ENCODE results near the gene GPI. TPM values are rescaled to one million over a fixed set of nuclear protein-coding genes. Genes with fewer than 3 reads are reported as not detected.
"Not testable (repeated sequence)": the region's sequence is repeated elsewhere in the genome, so short reads cannot be mapped to it uniquely, and the experiment has no call there.

The GPI gene
- total RNA-seq, 1 donor, result 81.3 TPM

DNA sequence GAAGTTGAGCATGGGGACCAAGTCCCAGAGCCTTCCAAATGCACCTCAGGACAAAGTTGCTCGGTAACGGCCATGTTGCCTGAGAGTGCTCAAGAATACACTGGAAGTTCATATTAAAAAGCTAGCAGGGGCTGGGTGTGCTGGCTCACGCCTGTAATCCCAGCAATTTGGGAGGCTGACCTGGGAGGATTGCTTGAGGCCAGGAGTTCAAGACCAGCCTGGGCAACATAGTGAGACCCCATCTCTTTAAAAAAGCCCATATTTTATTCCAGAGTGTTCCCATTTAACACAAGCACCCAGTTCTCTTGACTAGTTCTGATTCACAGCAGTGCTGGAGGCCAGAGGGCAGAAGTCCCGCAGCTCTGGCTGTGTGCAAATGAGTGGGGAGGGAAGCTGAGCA is 8.1 kb upstream of the GPI start:
- no peaks in the 10 kb centered on the region for H3K27me3 ChIP-seq (ENCODE audit: insufficient read depth, low read length)
- no peak overlapping the region for H3K4me3 ChIP-seq (ENCODE audit: low read length)
- no peaks in the 10 kb centered on the region for H3K9me3 ChIP-seq (ENCODE audit: low read depth, low read length)
- H3K4me1 ChIP-seq (ENCODE audit: insufficient read depth, low read length), result peaks cover 14% of the 10 kb centered on the region

GRCh38 chr19:34357431-34357830 is 7.6 kb upstream of the GPI start:
- no peak overlapping the region for H3K4me3 ChIP-seq (ENCODE audit: low read length)
- no peaks in the 10 kb centered on the region for H3K27me3 ChIP-seq (ENCODE audit: insufficient read depth, low read length)
- H3K4me1 ChIP-seq (ENCODE audit: insufficient read depth, low read length), result peaks cover 14% of the 10 kb centered on the region
- H3K9me3 ChIP-seq (ENCODE audit: low read depth, low read length), result no peaks in the 10 kb centered on the region

GRCh38 chr19:34359140-34359953 is 5.6 kb upstream of the GPI start:
- Histone ChIP-seq H3K9me3 (ENCODE audit: low read depth, low read length) (no peaks in the 10 kb centered on the region), H3K4me1 (ENCODE audit: insufficient read depth, low read length) (peaks cover 15% of the 10 kb centered on the region), H3K4me3 (ENCODE audit: low read length) (peak overlapping the region; percentile 31), H3K27me3 (ENCODE audit: insufficient read depth, low read length) (no peaks in the 10 kb centered on the region)

DNA sequence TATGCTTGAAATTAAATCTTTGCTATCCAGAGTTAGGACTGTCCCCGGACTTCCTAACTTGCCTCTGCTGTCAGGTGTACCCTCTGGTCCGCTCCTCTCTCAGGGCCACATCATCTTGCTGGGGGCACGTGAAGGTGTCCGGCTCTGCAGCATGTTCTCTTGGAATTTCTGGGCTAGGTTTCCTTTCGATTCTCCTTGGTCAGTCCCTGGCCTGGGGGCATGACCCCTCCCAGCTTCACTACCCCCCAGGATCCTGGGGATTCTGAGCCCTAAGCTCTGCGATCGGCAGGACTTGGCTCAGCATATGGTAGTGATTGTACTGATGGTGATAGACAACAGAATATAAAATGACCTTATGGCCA is 5.1 kb upstream of the GPI start:
- Histone ChIP-seq H3K9me3 (ENCODE audit: low read depth, low read length) (no peaks in the 10 kb centered on the region), H3K4me3 (ENCODE audit: low read length) (no peak overlapping the region), H3K27me3 (ENCODE audit: insufficient read depth, low read length) (no peaks in the 10 kb centered on the region), H3K4me1 (ENCODE audit: insufficient read depth, low read length) (peaks cover 19% of the 10 kb centered on the region)

GRCh38 chr19:34360354-34360909 is 4.6 kb upstream of the GPI start:
- no peaks in the 10 kb centered on the region for H3K9me3 ChIP-seq (ENCODE audit: low read depth, low read length)
- H3K4me1 ChIP-seq (ENCODE audit: insufficient read depth, low read length), result peaks cover 19% of the 10 kb centered on the region
- H3K4me3 ChIP-seq (ENCODE audit: low read length), result no peak overlapping the region
- no peaks in the 10 kb centered on the region for H3K27me3 ChIP-seq (ENCODE audit: insufficient read depth, low read length)

- H3K27me3 ChIP-seq (ENCODE audit: insufficient read depth, low read length), result no peaks in the 10 kb centered on the region
- H3K9me3 ChIP-seq (ENCODE audit: low read depth, low read length), result no peaks in the 10 kb centered on the region
- peaks cover 41% of the 10 kb centered on the region for H3K4me1 ChIP-seq (ENCODE audit: insufficient read depth, low read length)
- H3K4me3 ChIP-seq (ENCODE audit: low read length), result no peak overlapping the region
Measured at GRCh38 chr19:34362679-34363069, 2.3 kb upstream of the GPI start.

GRCh38 chr19:34363094-34363493 is 1.9 kb upstream of the GPI start:
- Histone ChIP-seq H3K27me3 (ENCODE audit: insufficient read depth, low read length) (no peaks in the 10 kb centered on the region), H3K9me3 (ENCODE audit: low read depth, low read length) (no peaks in the 10 kb centered on the region), H3K4me3 (ENCODE audit: low read length) (no peak overlapping the region), H3K4me1 (ENCODE audit: insufficient read depth, low read length) (peaks cover 45% of the 10 kb centered on the region)

DNA sequence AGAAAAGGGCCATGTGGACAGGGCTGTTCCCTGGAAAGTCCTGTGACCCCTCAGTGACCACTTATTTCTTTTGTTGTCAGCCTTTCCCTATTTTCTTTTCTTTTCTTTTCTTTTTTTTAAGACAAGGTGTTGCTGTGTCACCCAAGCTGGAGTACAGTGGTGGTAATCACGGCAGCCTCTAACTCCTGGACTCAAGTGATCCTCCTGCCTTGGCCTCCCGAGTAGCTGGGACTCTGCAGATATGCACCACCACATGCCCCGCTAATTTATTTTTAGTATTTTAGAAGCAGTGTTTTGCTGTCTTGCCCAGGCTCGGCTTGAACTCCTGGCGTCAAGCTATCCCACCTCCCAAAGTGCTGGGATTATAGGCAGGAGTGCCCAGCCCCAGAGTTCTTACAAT is 1.1 kb upstream of the GPI start:
- peaks cover 40% of the 10 kb centered on the region for H3K4me1 ChIP-seq (ENCODE audit: insufficient read depth, low read length)
- no peak overlapping the region for H3K4me3 ChIP-seq (ENCODE audit: low read length)
- no peaks in the 10 kb centered on the region for H3K9me3 ChIP-seq (ENCODE audit: low read depth, low read length)
- no peaks in the 10 kb centered on the region for H3K27me3 ChIP-seq (ENCODE audit: insufficient read depth, low read length)

- Histone ChIP-seq H3K4me1 (ENCODE audit: insufficient read depth, low read length) (peaks cover 38% of the 10 kb centered on the region), H3K9me3 (ENCODE audit: low read depth, low read length) (no peaks in the 10 kb centered on the region), H3K4me3 (ENCODE audit: low read length) (peak overlapping the region; percentile 85), H3K27me3 (ENCODE audit: insufficient read depth, low read length) (no peaks in the 10 kb centered on the region)
Measured at GRCh38 chr19:34364462-34364829, 550 bp upstream of the GPI start.

- peak overlapping the region; percentile 85 for H3K4me3 ChIP-seq (ENCODE audit: low read length)
- no peaks in the 10 kb centered on the region for H3K27me3 ChIP-seq (ENCODE audit: insufficient read depth, low read length)
- H3K9me3 ChIP-seq (ENCODE audit: low read depth, low read length), result no peaks in the 10 kb centered on the region
- H3K4me1 ChIP-seq (ENCODE audit: insufficient read depth, low read length), result peaks cover 34% of the 10 kb centered on the region
Measured at GRCh38 chr19:34365463-34366401, 736 bp downstream of the GPI start.

DNA sequence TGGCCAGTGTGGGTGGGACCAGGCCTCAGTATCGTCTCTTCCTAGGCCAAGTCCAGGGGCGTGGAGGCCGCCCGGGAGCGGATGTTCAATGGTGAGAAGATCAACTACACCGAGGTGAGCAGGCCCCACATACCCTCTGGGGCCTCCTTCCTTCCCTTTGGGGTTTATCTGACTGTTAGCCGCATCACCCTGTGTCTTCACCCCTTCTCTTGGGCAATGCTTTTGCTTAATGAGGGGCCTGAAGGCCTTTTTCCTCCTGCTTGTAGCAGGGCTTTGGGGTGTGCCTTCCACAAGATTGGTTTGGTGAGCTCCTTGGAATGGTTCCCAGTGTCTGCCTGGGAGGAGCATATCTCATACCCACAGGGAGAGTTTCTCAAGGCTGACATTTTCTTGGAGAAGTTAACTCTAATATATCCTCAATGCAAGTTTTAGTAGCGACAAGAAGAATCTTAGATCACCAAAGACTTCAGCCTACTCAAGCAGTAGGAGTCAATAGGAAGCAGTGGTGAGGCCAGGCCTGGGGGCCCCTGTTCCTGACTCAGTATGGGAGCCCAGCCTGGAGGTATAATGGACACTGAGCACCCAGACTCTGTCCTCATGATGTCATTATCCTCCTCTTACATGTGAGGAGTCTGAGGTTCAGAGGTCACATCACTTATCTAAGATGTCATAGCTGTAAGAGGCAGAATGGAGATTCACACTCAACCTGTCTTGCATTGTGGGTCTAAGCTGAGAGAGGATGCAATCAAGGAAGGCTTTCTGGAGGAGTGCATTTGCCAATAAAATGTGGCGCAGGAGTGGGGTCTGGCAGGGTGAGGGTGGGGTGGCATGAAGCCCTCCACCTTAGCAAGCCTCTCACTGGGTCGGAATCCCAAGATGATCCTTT is 2.0 kb downstream of the GPI start:
- Histone ChIP-seq H3K4me1 (ENCODE audit: insufficient read depth, low read length) (peaks cover 34% of the 10 kb centered on the region), H3K9me3 (ENCODE audit: low read depth, low read length) (no peaks in the 10 kb centered on the region), H3K27me3 (ENCODE audit: insufficient read depth, low read length) (no peaks in the 10 kb centered on the region), H3K4me3 (ENCODE audit: low read length) (no peak overlapping the region)

GRCh38 chr19:34367624-34367957 is 2.6 kb downstream of the GPI start:
- Histone ChIP-seq H3K4me1 (ENCODE audit: insufficient read depth, low read length) (peaks cover 34% of the 10 kb centered on the region), H3K4me3 (ENCODE audit: low read length) (no peak overlapping the region), H3K27me3 (ENCODE audit: insufficient read depth, low read length) (no peaks in the 10 kb centered on the region), H3K9me3 (ENCODE audit: low read depth, low read length) (no peaks in the 10 kb centered on the region)

DNA sequence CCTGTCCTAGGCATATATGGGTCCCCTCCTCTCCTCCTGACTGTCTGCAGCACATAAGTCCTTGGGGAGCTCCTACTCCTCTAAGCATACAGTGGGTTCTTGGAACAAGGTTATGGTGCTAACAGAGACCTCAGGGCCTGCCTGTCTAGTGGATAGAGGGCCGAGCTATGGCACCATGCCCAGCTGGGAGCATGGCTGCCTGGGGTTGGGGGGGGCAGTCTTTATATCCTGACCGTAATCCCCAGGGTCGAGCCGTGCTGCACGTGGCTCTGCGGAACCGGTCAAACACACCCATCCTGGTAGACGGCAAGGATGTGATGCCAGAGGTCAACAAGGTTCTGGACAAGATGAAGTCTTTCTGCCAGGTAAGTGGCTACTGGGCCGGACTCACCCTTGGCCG is 3.3 kb downstream of the GPI start:
- no peaks in the 10 kb centered on the region for H3K27me3 ChIP-seq (ENCODE audit: insufficient read depth, low read length)
- peaks cover 34% of the 10 kb centered on the region for H3K4me1 ChIP-seq (ENCODE audit: insufficient read depth, low read length)
- H3K4me3 ChIP-seq (ENCODE audit: low read length), result no peak overlapping the region
- no peaks in the 10 kb centered on the region for H3K9me3 ChIP-seq (ENCODE audit: low read depth, low read length)

DNA sequence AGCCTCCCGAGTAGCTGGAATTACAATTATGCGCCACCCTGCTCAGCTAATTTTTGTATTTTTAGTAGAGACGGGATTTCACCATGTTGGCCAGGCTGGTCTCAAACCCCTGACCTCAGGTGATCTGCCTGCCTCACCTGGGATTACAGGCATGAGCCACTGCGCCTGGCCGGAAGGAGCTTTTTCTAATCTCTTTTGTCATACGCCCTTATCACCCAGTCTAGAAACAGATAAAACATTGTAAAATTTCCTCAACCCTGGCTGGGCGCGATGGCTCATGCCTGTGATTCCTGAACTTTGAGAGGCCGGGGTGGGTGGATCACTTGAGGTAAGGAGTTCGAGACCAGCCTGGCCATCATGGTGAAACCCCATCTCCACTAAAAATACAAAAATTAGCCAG is 4.2 kb downstream of the GPI start:
- not testable (repeated sequence) for H3K9me3 ChIP-seq (ENCODE audit: low read depth, low read length); H3K27me3 ChIP-seq (ENCODE audit: insufficient read depth, low read length); H3K4me3 ChIP-seq (ENCODE audit: low read length)
- peaks cover 34% of the 10 kb centered on the region for H3K4me1 ChIP-seq (ENCODE audit: insufficient read depth, low read length)

DNA sequence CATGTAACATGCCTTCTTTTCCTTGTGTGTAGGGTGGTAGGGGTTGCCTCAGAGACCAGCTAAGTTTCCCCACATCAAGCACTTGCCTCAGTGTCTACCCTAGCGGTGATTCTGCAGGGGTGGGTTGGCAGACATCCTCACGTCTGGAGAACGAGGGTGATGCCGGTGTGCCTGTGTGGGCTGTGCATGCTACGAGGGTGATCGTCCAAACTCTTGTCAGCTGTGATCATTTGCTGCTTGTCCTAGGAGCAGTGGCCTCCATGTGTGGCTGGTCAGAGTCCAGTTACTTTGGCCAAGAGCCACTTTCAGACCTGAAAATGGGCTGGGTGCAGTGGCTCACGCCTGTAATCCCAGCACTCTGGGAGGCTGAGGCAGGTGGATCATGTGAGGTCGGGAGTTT is 5.1 kb downstream of the GPI start:
- Histone ChIP-seq H3K4me3 (ENCODE audit: low read length) (no peak overlapping the region), H3K4me1 (ENCODE audit: insufficient read depth, low read length) (peaks cover 29% of the 10 kb centered on the region), H3K27me3 (ENCODE audit: insufficient read depth, low read length) (no peaks in the 10 kb centered on the region)

More for the DNA sequence above, 5.1 kb downstream of the GPI start:
- H3K9me3 ChIP-seq (ENCODE audit: low read depth, low read length), result no peaks in the 10 kb centered on the region

All from mononuclear cell (primary cell).